GM19455 (cell line): ENCODE data around the gene VIT.
A peak's percentile ranks its signal among the peaks of the same experiment; 100 is the strongest.

Experiments
- ATAC-seq: cut with Tn5 transposase; IDR thresholded peaks from one replicate; pipeline ENCODE4 v1.9.1; 2021; ENCODE audit not compliant: unreplicated experiment

VIT gene

GRCh38 chr2:36756438-36756837 lies 59.9 kb downstream of the VIT start:
- no peak for ATAC-seq

- ATAC-seq: no peak
Observed at GRCh38 chr2:36762764-36763490, 66.4 kb downstream of the VIT start.

- no peak for ATAC-seq
Observed at GRCh38 chr2:36769106-36769505, 72.6 kb downstream of the VIT start.

GRCh38 chr2:36770542-36771287 lies 74.2 kb downstream of the VIT start:
- no peak for ATAC-seq

- ATAC-seq: no peak
Observed at GRCh38 chr2:36771671-36772070, 75.2 kb downstream of the VIT start.

GRCh38 chr2:36773947-36774346 lies 77.4 kb downstream of the VIT start:
- no peak for ATAC-seq

GRCh38 chr2:36775261-36775660 lies 78.8 kb downstream of the VIT start:
- ATAC-seq: no peak

GRCh38 chr2:36775806-36776205 lies 79.3 kb downstream of the VIT start:
- ATAC-seq: no peak

GRCh38 chr2:36777272-36777671 lies 80.8 kb downstream of the VIT start:
- no peak for ATAC-seq

GRCh38 chr2:36777788-36778187 lies 81.3 kb downstream of the VIT start:
- no peak for ATAC-seq

GRCh38 chr2:36779462-36779861 lies 83.0 kb downstream of the VIT start:
- no peak for ATAC-seq

- no peak for ATAC-seq
Observed at GRCh38 chr2:36780231-36780839, 83.8 kb downstream of the VIT start.

GRCh38 chr2:36781907-36782720 lies 85.6 kb downstream of the VIT start:
- no peak for ATAC-seq

GRCh38 chr2:36783246-36783645 lies 86.7 kb downstream of the VIT start:
- no peak for ATAC-seq

- peak; percentile 82 for ATAC-seq
Observed at GRCh38 chr2:36785179-36785795, 88.8 kb downstream of the VIT start.

GRCh38 chr2:36789181-36789804 lies 92.8 kb downstream of the VIT start:
- no peak for ATAC-seq

- no peak for ATAC-seq
Observed at GRCh38 chr2:36792951-36793350, 96.4 kb downstream of the VIT start.

- ATAC-seq: no peak
Observed at GRCh38 chr2:36797324-36798070, 101.0 kb downstream of the VIT start.

GRCh38 chr2:36798724-36799123 lies 102.2 kb downstream of the VIT start:
- no peak for ATAC-seq

- ATAC-seq: no peak
Observed at GRCh38 chr2:36800381-36800780, 103.9 kb downstream of the VIT start.
